Posterior cingulate gyrus (tissue), 11 donors: ENCODE results near the gene CCDC27.

Source experiments
- DNase-seq, 10 donors: peaks; one replicate each; pipeline versions ENCODE4 v3.0.0 to v3.0.0-alpha.2; 2020 to 2021; ENCODE audit warnings: mixed read lengths in 3 of 10
- intact Hi-C: fragments of 100-400 bp; cut with DNase I; formaldehyde crosslinking; loops from one replicate; pipeline ENCODE4 v1.15.1; 2023

CCDC27 gene

GRCh38 chr1:3717715-3718601 lies 34.3 kb upstream of the CCDC27 start:
- intact Hi-C loops: no loop called here
- no peak for DNase-seq

DNA sequence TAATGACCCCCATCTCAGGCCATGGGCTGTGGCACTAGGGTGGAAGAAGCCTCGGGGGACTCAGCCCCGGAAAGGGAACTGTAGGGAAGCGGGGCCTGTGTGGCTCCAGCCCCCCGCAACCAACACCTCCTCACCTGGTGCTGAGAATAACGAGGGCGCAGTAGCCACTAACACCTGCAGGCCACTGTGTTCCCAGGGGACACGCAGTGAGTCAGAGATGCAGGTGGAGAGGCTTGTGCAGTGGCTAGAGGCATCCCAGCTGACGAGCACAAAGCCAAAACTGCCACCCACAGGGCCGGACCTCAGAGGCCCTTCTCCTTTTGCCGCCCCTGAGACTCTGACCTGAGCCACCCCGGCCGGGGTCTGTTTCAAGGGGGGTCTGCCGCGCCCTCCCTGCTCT lies 33.5 kb upstream of the CCDC27 start:
- no peak for DNase-seq
- intact Hi-C loops: no loop called here

- DNase-seq: no peak
- intact Hi-C loops: loop anchor here (10.0 kb wide), 1 partner anchor 97 kb away; the partner anchor contains the start of gene TPRG1L
Observed at GRCh38 chr1:3721955-3722465, 30.2 kb upstream of the CCDC27 start.

GRCh38 chr1:3722846-3723245 lies 29.4 kb upstream of the CCDC27 start:
- no peak for DNase-seq
- intact Hi-C loops: loop anchor here (10.0 kb wide), 1 partner anchor 98 kb away; the partner anchor contains the start of gene TPRG1L

GRCh38 chr1:3724416-3725030 lies 27.7 kb upstream of the CCDC27 start:
- peak in 9 of 10 donors; percentile 58 to 95 (median 82) for DNase-seq
- intact Hi-C loops: loop anchor here (1.0 to 10.0 kb wide), 2 partner anchors 29 to 100 kb away; partner anchors contain the start of gene TPRG1L

DNA sequence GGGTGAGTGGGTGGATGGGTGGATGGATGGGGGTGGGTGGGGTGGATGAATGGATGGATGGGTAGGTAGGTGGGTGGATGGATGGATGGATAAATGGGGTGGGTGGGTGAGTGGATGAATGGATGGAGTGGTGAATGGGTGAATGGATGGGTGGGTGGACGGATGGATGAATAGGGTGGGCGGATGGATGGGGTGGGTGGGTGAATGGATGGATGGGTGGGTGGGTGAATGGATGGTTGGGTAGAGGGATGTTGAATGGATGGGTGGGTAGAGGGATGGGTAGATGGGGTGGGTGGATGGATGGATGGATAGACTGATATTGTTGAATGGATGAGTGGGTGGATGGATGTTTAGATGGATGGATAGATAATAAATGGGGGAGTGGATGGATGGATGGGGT lies 26.9 kb upstream of the CCDC27 start:
- intact Hi-C loops: loop anchor here (10.0 kb wide), 1 partner anchor 101 kb away; the partner anchor contains the start of gene TPRG1L

DNA sequence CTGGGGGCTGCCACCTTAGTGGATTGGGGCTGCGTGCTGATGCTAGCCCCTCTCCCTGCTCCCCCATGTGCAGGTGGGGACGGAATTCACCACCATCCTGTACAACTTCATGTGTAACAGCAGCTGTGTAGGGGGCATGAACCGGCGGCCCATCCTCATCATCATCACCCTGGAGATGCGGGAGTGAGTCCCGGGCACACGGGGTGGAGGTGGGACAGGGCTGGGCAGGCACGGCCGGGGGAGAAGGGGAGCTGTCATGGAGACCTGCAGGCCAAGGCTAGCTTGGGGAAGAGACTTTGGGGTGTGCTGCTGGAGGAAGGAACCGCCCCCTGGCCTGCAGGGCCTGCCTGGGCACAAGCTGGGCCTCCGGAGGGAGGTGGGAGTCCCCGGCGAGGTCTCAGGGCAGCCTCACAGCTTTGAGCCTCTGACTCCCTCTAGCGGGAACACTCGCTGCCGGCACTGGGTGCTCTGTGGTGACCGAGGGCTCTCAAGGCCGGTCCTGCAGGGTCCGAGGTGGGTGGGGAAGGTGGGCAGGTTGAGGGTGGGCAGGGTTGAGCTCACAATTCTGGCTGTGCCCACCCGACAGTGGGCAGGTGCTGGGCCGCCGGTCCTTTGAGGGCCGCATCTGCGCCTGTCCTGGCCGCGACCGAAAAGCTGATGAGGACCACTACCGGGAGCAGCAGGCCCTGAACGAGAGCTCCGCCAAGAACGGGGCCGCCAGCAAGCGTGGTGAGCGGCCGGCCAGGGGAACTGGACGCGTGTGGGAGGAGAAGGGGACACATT lies 25.0 kb upstream of the CCDC27 start:
- DNase-seq: peak in 6 of 10 donors; percentile 48 to 93 (median 55)
- intact Hi-C loops: loop anchor here (10.0 kb wide), 1 partner anchor 102 kb away; the partner anchor contains the start of gene TPRG1L

More for the DNA sequence above, 26.9 kb upstream of the CCDC27 start:
- no peak for DNase-seq

DNA sequence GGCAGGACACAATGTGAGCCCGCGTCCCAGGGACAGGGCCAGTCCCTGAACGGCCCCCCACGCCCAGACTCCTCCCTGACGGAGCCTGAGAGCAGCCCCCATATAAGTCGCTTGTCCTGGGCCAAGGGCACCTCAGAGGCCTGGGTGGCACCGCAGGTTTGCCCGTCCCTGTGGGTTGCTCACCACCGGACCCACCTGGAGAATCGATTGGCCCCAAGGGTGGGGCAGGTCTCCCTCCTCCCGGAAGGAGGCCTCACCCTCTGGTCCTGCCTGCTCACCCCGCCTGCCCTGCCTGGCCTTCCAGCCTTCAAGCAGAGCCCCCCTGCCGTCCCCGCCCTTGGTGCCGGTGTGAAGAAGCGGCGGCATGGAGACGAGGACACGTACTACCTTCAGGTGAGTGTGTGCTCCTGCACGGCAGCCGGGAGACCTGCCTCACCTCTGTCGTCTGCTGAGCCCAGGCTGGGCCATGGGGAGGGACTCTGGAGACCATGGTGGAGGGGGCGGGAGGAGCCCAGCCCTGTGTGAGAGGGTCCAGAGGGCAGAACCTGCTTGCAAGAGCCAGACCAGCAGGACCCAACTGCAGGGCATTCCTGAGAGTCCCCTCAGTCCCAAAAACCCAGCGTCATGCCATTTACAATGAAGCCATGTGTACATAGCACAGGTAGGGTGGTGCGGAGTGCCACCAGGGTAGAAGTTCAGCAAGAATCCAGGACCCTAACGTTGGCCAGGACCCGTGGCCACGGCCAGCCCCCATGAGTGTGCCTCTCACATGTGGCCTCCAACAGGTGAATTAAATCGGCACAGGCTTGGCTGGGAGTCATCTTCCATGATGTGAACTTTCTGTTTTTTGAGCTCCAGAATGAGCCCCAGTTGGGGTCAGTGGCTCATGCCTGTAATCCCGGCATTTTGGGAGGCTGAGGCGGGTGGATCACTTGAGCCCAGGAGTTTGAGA lies 24.1 kb upstream of the CCDC27 start:
- intact Hi-C loops: loop anchor here (10.0 kb wide), 1 partner anchor 103 kb away; the partner anchor contains the start of gene TPRG1L
- DNase-seq: no peak

- DNase-seq: no peak
- intact Hi-C loops: loop anchor here (10.0 kb wide), 1 partner anchor 105 kb away; the partner anchor contains the start of gene TPRG1L
Observed at GRCh38 chr1:3729594-3730542, 22.4 kb upstream of the CCDC27 start.

DNA sequence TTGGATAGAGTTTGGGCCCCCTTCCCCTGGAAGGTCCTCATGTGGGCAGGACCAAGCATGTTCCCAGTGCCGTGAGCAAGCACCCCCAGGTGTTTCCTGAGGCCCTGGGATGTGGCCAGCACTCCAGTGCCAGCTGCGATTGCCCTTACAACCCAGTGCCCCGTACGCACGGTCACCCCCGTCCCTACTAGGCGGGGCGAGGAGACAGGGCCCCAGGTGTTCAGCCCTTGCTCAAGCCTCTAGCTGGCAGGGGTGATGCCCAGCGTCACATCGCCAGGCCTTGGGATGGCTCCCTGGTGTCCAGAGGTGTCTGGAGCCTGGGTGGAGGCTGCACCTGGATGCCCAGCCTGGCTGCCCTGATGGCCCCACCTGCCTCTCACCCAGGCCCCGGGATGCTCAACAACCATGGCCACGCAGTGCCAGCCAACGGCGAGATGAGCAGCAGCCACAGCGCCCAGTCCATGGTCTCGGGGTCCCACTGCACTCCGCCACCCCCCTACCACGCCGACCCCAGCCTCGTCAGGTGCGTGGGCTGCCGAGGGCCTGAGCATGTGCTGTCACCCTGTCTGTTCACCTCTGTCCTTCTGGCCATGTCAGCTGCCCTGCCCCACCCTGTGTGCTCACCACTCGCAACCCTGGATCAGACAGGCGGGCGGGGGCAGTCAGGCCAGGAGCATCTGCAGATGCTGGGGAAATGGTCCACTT lies 21.6 kb upstream of the CCDC27 start:
- intact Hi-C loops: no loop called here
- no peak for DNase-seq

GRCh38 chr1:3731583-3732433 lies 20.4 kb upstream of the CCDC27 start:
- intact Hi-C loops: no loop called here
- DNase-seq: peak in 2 of 10 donors; percentile 43 to 47

DNA sequence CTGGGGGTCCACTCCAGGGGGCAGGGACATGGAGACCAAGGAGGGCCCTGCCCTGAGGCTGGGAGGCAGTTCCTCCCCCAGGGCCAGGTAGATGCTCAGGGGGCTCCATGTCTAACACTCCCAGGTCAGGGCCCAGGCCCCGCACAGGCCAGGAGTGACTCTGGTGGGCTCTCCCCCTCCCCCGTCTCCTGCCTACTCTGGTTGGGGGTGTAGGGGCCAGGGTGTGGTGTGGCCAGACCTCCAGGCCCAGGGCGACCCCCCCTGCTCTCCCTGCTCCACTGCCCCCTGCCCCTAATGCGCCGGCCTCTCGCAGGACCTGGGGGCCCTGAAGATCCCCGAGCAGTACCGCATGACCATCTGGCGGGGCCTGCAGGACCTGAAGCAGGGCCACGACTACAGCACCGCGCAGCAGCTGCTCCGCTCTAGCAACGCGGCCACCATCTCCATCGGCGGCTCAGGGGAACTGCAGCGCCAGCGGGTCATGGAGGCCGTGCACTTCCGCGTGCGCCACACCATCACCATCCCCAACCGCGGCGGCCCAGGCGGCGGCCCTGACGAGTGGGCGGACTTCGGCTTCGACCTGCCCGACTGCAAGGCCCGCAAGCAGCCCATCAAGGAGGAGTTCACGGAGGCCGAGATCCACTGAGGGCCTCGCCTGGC lies 19.7 kb upstream of the CCDC27 start:
- no peak for DNase-seq
- intact Hi-C loops: no loop called here

DNA sequence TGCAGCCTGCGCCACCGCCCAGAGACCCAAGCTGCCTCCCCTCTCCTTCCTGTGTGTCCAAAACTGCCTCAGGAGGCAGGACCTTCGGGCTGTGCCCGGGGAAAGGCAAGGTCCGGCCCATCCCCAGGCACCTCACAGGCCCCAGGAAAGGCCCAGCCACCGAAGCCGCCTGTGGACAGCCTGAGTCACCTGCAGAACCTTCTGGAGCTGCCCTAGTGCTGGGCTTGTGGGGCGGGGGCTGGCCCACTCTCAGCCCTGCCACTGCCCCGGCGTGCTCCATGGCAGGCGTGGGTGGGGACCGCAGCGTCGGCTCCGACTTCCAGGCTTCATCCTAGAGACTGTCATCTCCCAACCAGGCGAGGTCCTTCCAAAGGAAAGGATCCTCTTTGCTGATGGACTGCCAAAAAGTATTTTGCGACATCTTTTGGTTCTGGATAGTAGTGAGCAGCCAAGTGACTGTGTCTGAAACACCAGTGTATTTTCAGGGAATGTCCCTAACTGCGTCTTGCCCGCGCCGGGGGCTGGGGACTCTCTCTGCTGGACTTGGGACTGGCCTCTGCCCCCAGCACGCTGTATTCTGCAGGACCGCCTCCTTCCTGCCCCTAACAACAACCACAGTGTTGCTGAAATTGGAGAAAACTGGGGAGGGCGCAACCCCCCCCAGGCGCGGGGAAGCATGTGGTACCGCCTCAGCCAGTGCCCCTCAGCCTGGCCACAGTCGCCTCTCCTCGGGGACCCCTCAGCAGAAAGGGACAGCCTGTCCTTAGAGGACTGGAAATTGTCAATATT lies 19.0 kb upstream of the CCDC27 start:
- no peak for DNase-seq
- intact Hi-C loops: no loop called here

DNA sequence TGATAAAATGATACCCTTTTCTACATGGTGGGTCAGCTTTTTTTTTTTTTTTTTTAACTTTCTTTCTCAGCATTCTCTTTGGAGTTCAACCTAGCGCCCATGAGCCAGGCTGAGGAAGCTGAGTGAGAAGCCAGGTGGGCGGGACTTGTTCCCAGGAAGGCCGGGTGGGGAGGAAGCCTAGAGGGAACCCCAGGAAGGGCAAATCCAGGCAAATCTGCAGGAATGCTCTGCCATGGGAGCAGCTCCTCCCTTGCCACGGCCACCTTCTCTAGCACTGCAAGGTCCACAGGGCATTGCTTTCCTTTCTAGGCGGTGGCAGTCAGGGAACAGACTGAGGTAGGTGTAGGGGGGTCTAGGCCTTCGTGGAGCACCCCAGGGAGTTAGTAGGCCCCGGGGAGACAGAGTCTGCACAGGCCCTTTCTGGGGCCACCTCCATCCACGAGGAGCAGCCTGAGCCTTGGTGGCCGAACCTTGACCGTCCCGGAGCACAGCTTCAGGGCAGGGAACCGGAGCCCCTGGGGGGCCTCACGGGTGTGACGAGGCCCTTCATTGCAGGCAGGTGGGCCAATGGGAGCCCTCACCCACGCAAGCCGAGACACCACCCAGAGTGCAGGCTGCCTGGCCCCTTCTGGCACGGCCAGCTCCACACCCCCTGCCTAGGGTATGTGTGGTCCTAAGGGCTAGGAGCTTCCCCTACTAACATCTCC lies 18.2 kb upstream of the CCDC27 start:
- intact Hi-C loops: no loop called here

GRCh38 chr1:3734602-3735001 lies 17.6 kb upstream of the CCDC27 start:
- no peak for DNase-seq
- intact Hi-C loops: no loop called here

More for the DNA sequence above, 18.2 kb upstream of the CCDC27 start:
- DNase-seq: no peak
